ENCODE data around the gene VEGFA.

The VEGFA gene

GRCh38 chr6:43772681-43773049 is 2.7 kb downstream of the VEGFA start:
- DNase-seq (ENCODE audit: low spot score), result no peak

- DNase-seq (ENCODE audit: low spot score), result peak; percentile 91
Measured at GRCh38 chr6:43773050-43773979, 3.3 kb downstream of the VEGFA start.

- no peak for DNase-seq (ENCODE audit: low spot score)
Measured at GRCh38 chr6:43773980-43774775, 4.2 kb downstream of the VEGFA start.

- DNase-seq (ENCODE audit: low spot score), result peak; percentile 95
Measured at GRCh38 chr6:43774776-43775534, 4.9 kb downstream of the VEGFA start.

- DNase-seq (ENCODE audit: low spot score), result no peak
Measured at GRCh38 chr6:43775535-43775885, 5.5 kb downstream of the VEGFA start.

GRCh38 chr6:43776115-43776798 is 6.2 kb downstream of the VEGFA start:
- DNase-seq (ENCODE audit: low spot score), result no peak

- no peak for DNase-seq (ENCODE audit: low spot score)
Measured at GRCh38 chr6:43776799-43777776, 7.1 kb downstream of the VEGFA start.

GRCh38 chr6:43778131-43778855 is 8.3 kb downstream of the VEGFA start:
- DNase-seq (ENCODE audit: low spot score), result no peak

GRCh38 chr6:43778976-43779851 is 9.2 kb downstream of the VEGFA start:
- no peak for DNase-seq (ENCODE audit: low spot score)

GRCh38 chr6:43779852-43780236 is 9.8 kb downstream of the VEGFA start:
- no peak for DNase-seq (ENCODE audit: low spot score)

- no peak for DNase-seq (ENCODE audit: low spot score)
Measured at GRCh38 chr6:43780293-43780692, 10.3 kb downstream of the VEGFA start.

GRCh38 chr6:43780941-43781928 is 11.2 kb downstream of the VEGFA start:
- DNase-seq (ENCODE audit: low spot score), result no peak

GRCh38 chr6:43781941-43782704 is 12.1 kb downstream of the VEGFA start:
- DNase-seq (ENCODE audit: low spot score), result no peak

- DNase-seq (ENCODE audit: low spot score), result no peak
Measured at GRCh38 chr6:43782764-43783513, 12.9 kb downstream of the VEGFA start.

- no peak for DNase-seq (ENCODE audit: low spot score)
Measured at GRCh38 chr6:43784049-43784855, 14.2 kb downstream of the VEGFA start.
